MM.1S (cell line): ENCODE measurements around the gene SLX4IP.

Experiments used
- DNase-seq: peaks from one replicate; pipeline ENCODE4 v3.0.0-alpha.2; 2015
- H2AFZ ChIP-seq: fragments of 300-600 bp; sonication (generic); 2 replicates; pipeline ENCODE4 v1.6.0; 2016; ENCODE audit warnings: antibody characterized with exemption, low read length
- H3F3A ChIP-seq: fragments of 300-600 bp; sonication (generic); 2 replicates; pipeline ENCODE4 v1.6.1; 2016; ENCODE audit warnings: mild to moderate bottlenecking, antibody characterized with exemption, low read length, moderate library complexity, mixed read lengths; ENCODE audit not compliant: insufficient read depth
- H3K27ac ChIP-seq: fragments of 300-600 bp; sonication (generic); 2 replicates; pipeline ENCODE4 v1.5.1; 2016; ENCODE audit warnings: mild to moderate bottlenecking, low read length
- H3K27me3 ChIP-seq: fragments of 300-600 bp; sonication (generic); replicated peaks from 2 replicates; pipeline ENCODE4 v1.6.0; 2016; ENCODE audit warnings: low read length; ENCODE audit not compliant: insufficient read depth
- H3K36me3 ChIP-seq: fragments of 300-600 bp; sonication (generic); replicated peaks from 2 replicates; pipeline ENCODE4 v1.6.1; 2016; ENCODE audit warnings: mild to moderate bottlenecking, low read length, mixed read lengths; ENCODE audit not compliant: insufficient read depth
- H3K4me1 ChIP-seq: fragments of 300-600 bp; sonication (generic); 2 replicates; pipeline ENCODE4 v1.6.1; 2016; ENCODE audit warnings: low read length, mixed read lengths
- H3K4me2 ChIP-seq: fragments of 300-600 bp; sonication (generic); 2 replicates; pipeline ENCODE4 v1.6.0; 2016; ENCODE audit warnings: low read depth, low read length
- H3K4me3 ChIP-seq: fragments of 300-600 bp; sonication (generic); 2 replicates; pipeline ENCODE4 v1.5.1; 2016; ENCODE audit warnings: low read length, mixed read lengths
- H3K79me2 ChIP-seq: fragments of 300-600 bp; sonication (generic); 2 replicates; pipeline ENCODE4 v1.6.1; 2016; ENCODE audit warnings: mixed run types, low read length, mixed read lengths
- H3K9ac ChIP-seq: fragments of 300-600 bp; sonication (generic); 2 replicates; pipeline ENCODE4 v1.6.1; 2016; ENCODE audit warnings: low read length, mixed read lengths
- H3K9me2 ChIP-seq: fragments of 300-600 bp; sonication (generic); replicated peaks from 2 replicates; pipeline ENCODE4 v1.6.1; 2016; ENCODE audit warnings: mild to moderate bottlenecking, low read length, mixed read lengths; ENCODE audit not compliant: insufficient read depth
- H3K9me3 ChIP-seq: fragments of 300-600 bp; sonication (generic); replicated peaks from 2 replicates; pipeline ENCODE4 v1.6.1; 2016; ENCODE audit warnings: mild to moderate bottlenecking, low read length, mixed read lengths; ENCODE audit not compliant: insufficient read depth
- H4K20me1 ChIP-seq: fragments of 300-600 bp; sonication (generic); 2 replicates; pipeline ENCODE4 v1.6.1; 2016; ENCODE audit warnings: mild to moderate bottlenecking, low read length, moderate library complexity, mixed read lengths; ENCODE audit not compliant: insufficient read depth
- EZH2 ChIP-seq: fragments of 300-600 bp; sonication (generic); optimal IDR thresholded peaks from 2 replicates; pipeline ENCODE3; 2017; ENCODE audit warnings: low read depth, mild to moderate bottlenecking, antibody characterized with exemption, low read length, mixed read lengths
- EZH2phosphoT487 ChIP-seq: fragments of 300-600 bp; sonication (generic); IDR thresholded peaks from 2 replicates; pipeline ENCODE4 v1.6.1; 2018; ENCODE audit warnings: antibody characterized with exemption, low read length
- TF ChIP-seq, protein P1 (sequence below): fragments of 300-600 bp; sonication (generic); IDR thresholded peaks from 2 replicates; pipeline ENCODE4 v1.5.1; 2016; ENCODE audit warnings: antibody characterized with exemption, low read length, mixed read lengths

Gene SLX4IP

GRCh38 chr20:10667560-10668167, 232.6 kb downstream of the SLX4IP start:
- Histone ChIP-seq H2AFZ (no peak overlapping the region), H3K9ac (no peak overlapping the region), H3K36me3 (no peaks in the 10 kb centered on the region), H3K9me3 (no peaks in the 10 kb centered on the region), H3K27ac (no peak overlapping the region), H3F3A (peaks cover 31% of the 10 kb centered on the region), H3K9me2 (no peaks in the 10 kb centered on the region), H3K4me2 (no peak overlapping the region), H3K4me3 (no peak overlapping the region), H3K79me2 (peaks cover 59% of the 10 kb centered on the region), H3K27me3 (no peaks in the 10 kb centered on the region), H3K4me1 (peaks cover 5% of the 10 kb centered on the region), H4K20me1 (no peaks in the 10 kb centered on the region)
- no peak for DNase-seq
- TF ChIP-seq, protein P1, sequence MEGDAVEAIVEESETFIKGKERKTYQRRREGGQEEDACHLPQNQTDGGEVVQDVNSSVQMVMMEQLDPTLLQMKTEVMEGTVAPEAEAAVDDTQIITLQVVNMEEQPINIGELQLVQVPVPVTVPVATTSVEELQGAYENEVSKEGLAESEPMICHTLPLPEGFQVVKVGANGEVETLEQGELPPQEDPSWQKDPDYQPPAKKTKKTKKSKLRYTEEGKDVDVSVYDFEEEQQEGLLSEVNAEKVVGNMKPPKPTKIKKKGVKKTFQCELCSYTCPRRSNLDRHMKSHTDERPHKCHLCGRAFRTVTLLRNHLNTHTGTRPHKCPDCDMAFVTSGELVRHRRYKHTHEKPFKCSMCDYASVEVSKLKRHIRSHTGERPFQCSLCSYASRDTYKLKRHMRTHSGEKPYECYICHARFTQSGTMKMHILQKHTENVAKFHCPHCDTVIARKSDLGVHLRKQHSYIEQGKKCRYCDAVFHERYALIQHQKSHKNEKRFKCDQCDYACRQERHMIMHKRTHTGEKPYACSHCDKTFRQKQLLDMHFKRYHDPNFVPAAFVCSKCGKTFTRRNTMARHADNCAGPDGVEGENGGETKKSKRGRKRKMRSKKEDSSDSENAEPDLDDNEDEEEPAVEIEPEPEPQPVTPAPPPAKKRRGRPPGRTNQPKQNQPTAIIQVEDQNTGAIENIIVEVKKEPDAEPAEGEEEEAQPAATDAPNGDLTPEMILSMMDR = no peak
- TF ChIP-seq EZH2phosphoT487 = no peak
- no peak for TF ChIP-seq EZH2

DNA sequence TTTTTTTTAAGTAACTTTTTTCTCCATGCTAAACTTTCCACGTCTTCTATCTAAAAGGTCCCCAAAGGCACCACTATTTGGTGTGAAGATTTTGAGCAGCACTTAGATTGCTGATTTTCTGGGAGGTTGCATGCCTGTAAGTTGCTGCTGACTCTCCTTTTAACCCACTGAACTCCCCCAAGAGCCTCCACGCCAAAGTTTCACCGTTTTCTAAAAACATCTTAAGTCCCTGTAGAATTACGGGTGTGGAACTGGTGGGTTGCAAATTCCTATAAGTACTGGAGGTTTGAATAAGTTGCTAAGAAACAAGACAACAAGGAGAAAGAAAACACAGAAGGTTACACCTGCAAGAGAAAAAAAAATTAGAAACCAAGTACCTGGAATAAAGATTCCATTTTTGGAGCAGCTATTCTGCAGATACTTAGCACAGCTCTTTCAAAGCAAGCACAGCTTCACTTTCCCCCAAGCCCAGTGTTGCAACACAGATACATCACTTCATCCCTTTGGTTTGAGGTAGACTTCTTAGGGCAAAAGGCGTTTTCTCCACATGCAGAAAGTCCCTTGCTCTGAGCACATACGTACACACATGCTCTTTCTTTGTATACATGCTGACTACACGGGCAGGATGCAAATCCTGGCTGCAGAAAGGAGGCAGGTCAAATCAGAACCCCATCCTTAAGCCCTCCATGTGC, 233.7 kb downstream of the SLX4IP start:
- Histone ChIP-seq H3K4me2 (no peak overlapping the region), H4K20me1 (no peaks in the 10 kb centered on the region)

DNA sequence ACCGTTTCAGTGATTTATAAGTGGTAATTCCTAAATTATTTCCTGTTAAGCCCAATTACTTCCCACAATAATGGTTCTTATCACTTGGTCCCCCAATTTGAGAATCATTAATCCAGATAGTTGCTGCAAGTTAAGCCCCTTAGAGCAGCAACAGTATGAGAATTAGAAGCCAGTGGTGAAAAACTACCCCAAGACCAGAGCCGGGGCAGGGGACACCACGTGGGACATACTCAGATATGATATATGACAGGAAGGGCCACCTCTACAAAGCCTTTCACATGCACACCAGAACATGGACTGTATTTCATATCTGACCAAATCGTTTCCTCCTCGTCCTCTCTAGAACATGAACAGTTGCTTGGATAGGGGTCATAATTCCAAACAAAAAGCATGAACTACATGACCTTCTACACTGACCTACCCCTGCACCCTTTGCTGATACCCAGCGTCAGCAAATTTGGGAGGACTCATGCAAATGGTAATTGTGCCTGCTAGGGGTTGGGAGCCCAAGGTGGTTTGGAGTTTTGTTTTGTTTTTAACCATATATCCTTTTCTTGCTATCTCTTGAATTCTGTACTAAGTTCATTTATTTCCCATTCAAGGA, 234.8 kb downstream of the SLX4IP start:
- no peaks in the 10 kb centered on the region for H3K36me3 ChIP-seq
- TF ChIP-seq EZH2phosphoT487 (no peak), EZH2 (no peak)
- TF ChIP-seq, protein P1 = no peak
- no peaks in the 10 kb centered on the region for H3K9me2 ChIP-seq
- no peaks in the 10 kb centered on the region for H3K27me3 ChIP-seq
- H3K4me1 ChIP-seq = peaks cover 6% of the 10 kb centered on the region
- no peaks in the 10 kb centered on the region for H3K9me3 ChIP-seq
- no peaks in the 10 kb centered on the region for H4K20me1 ChIP-seq
- peaks cover 51% of the 10 kb centered on the region for H3F3A ChIP-seq
- H3K27ac ChIP-seq = peak overlapping the region; percentile 99
- peak overlapping the region; percentile 90 for H3K4me2 ChIP-seq
- peak; percentile 47 for DNase-seq
- no peak overlapping the region for H2AFZ ChIP-seq
- H3K4me3 ChIP-seq = peak overlapping the region; percentile 57
- H3K9ac ChIP-seq = peak overlapping the region; percentile 99
- H3K79me2 ChIP-seq = peaks cover 56% of the 10 kb centered on the region

More for the DNA sequence above, 233.7 kb downstream of the SLX4IP start:
- H3K27me3 ChIP-seq = no peaks in the 10 kb centered on the region
- H3K4me3 ChIP-seq = no peak overlapping the region
- H3K79me2 ChIP-seq = peaks cover 63% of the 10 kb centered on the region
- peaks cover 41% of the 10 kb centered on the region for H3F3A ChIP-seq
- H3K9me2 ChIP-seq = no peaks in the 10 kb centered on the region
- no peaks in the 10 kb centered on the region for H3K9me3 ChIP-seq
- no peak for DNase-seq
- no peak overlapping the region for H2AFZ ChIP-seq
- peaks cover 5% of the 10 kb centered on the region for H3K4me1 ChIP-seq
- H3K9ac ChIP-seq = no peak overlapping the region
- TF ChIP-seq, protein P1 = no peak
- no peak overlapping the region for H3K27ac ChIP-seq
- no peaks in the 10 kb centered on the region for H3K36me3 ChIP-seq
